ENCODE results near the gene VSIR.

DNA sequence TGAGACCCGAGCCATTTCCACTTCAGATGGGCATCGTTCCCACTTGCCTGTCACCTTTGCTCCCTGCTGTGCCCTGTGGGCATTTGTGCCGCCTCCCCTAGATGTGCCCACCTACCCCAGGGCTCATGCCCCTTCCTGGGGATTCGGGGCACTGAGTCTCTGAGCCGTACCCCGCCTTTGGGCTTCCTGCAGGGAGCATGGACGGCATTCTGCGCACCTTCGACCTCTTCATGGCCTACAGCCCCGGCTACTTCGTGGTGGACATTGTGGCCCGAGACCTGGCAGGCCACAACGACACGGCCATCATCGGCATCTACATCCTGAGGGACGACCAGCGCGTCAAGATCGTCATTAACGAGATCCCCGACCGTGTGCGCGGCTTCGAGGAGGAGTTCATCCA lies 36.3 kb upstream of the VSIR start:
- no peak for TF ChIP-seq POLR2A (IDR thresholded peaks at IDR 0.05; ENCODE audit: low read depth)
- TF ChIP-seq CTCF (IDR thresholded peaks at IDR 0.05), result no peak
